ENCODE results near the gene GOLGA3.
"Not testable (repeated sequence)": the region's sequence is repeated elsewhere in the genome, so short reads cannot be mapped to it uniquely, and the experiment has no call there.

Gene GOLGA3

GRCh38 chr12:132788375-132789098 lies 40.1 kb downstream of the GOLGA3 start:
- peaks cover 59% of the 10 kb centered on the region for H3K36me3 ChIP-seq (ENCODE audit: insufficient read depth, low read length)
- H3K9me3 ChIP-seq (ENCODE audit: insufficient read depth, low read depth, low read length), result no peaks in the 10 kb centered on the region
- no peaks in the 10 kb centered on the region for H3K4me1 ChIP-seq (ENCODE audit: insufficient read depth, low read length)
- no peak overlapping the region for H3K9ac ChIP-seq (ENCODE audit: low read depth, low read length)
- no peak overlapping the region for H3K4me3 ChIP-seq (ENCODE audit: low read length)
- H3K27ac ChIP-seq (ENCODE audit: low read depth, low read length), result no peak overlapping the region
- H3K27me3 ChIP-seq (ENCODE audit: insufficient read depth, low read length), result no peaks in the 10 kb centered on the region
- 92% methylated on average over 29 of the region's 29 CpGs for WGBS

GRCh38 chr12:132787877-132788276 lies 40.8 kb downstream of the GOLGA3 start:
- WGBS, result 95% methylated on average over 15 of the region's 15 CpGs
- H3K4me1 ChIP-seq (ENCODE audit: insufficient read depth, low read length), result no peaks in the 10 kb centered on the region
- no peak overlapping the region for H3K27ac ChIP-seq (ENCODE audit: low read depth, low read length)
- peaks cover 65% of the 10 kb centered on the region for H3K36me3 ChIP-seq (ENCODE audit: insufficient read depth, low read length)
- H3K9me3 ChIP-seq (ENCODE audit: insufficient read depth, low read depth, low read length), result no peaks in the 10 kb centered on the region
- H3K4me3 ChIP-seq (ENCODE audit: low read length), result no peak overlapping the region
- no peak overlapping the region for H3K9ac ChIP-seq (ENCODE audit: low read depth, low read length)
- no peaks in the 10 kb centered on the region for H3K27me3 ChIP-seq (ENCODE audit: insufficient read depth, low read length)

- no peaks in the 10 kb centered on the region for H3K9me3 ChIP-seq (ENCODE audit: insufficient read depth, low read depth, low read length)
- no peaks in the 10 kb centered on the region for H3K27me3 ChIP-seq (ENCODE audit: insufficient read depth, low read length)
- H3K4me1 ChIP-seq (ENCODE audit: insufficient read depth, low read length), result no peaks in the 10 kb centered on the region
- 95% methylated on average over 21 of the region's 21 CpGs for WGBS
- peaks cover 72% of the 10 kb centered on the region for H3K36me3 ChIP-seq (ENCODE audit: insufficient read depth, low read length)
- no peak overlapping the region for H3K4me3 ChIP-seq (ENCODE audit: low read length)
- H3K9ac ChIP-seq (ENCODE audit: low read depth, low read length), result no peak overlapping the region
- no peak overlapping the region for H3K27ac ChIP-seq (ENCODE audit: low read depth, low read length)
These were observed 42.5 kb downstream of the GOLGA3 start for GRCh38 chr12:132786192-132786591.

- WGBS, result 97% methylated on average over 9 of the region's 9 CpGs
These were observed 44.1 kb downstream of the GOLGA3 start for GRCh38 chr12:132784580-132784979.

GRCh38 chr12:132783917-132784531 lies 44.6 kb downstream of the GOLGA3 start:
- H3K9ac ChIP-seq (ENCODE audit: low read depth, low read length), result no peak overlapping the region
- no peaks in the 10 kb centered on the region for H3K9me3 ChIP-seq (ENCODE audit: insufficient read depth, low read depth, low read length)
- WGBS, result 94% methylated on average over 22 of the region's 22 CpGs
- no peak overlapping the region for H3K27ac ChIP-seq (ENCODE audit: low read depth, low read length)
- H3K4me3 ChIP-seq (ENCODE audit: low read length), result no peak overlapping the region
- peaks cover 78% of the 10 kb centered on the region for H3K36me3 ChIP-seq (ENCODE audit: insufficient read depth, low read length)
- H3K27me3 ChIP-seq (ENCODE audit: insufficient read depth, low read length), result no peaks in the 10 kb centered on the region
- H3K4me1 ChIP-seq (ENCODE audit: insufficient read depth, low read length), result no peaks in the 10 kb centered on the region

More at GRCh38 chr12:132784580-132784979, 44.1 kb downstream of the GOLGA3 start:
- H3K9me3 ChIP-seq (ENCODE audit: insufficient read depth, low read depth, low read length), result no peaks in the 10 kb centered on the region
- no peak overlapping the region for H3K4me3 ChIP-seq (ENCODE audit: low read length)
- H3K36me3 ChIP-seq (ENCODE audit: insufficient read depth, low read length), result peaks cover 79% of the 10 kb centered on the region
- no peak overlapping the region for H3K27ac ChIP-seq (ENCODE audit: low read depth, low read length)
- H3K4me1 ChIP-seq (ENCODE audit: insufficient read depth, low read length), result no peaks in the 10 kb centered on the region
- no peak overlapping the region for H3K9ac ChIP-seq (ENCODE audit: low read depth, low read length)
- no peaks in the 10 kb centered on the region for H3K27me3 ChIP-seq (ENCODE audit: insufficient read depth, low read length)

GRCh38 chr12:132781938-132782337 lies 46.7 kb downstream of the GOLGA3 start:
- 94% methylated on average over 12 of the region's 12 CpGs for WGBS
- H3K4me3 ChIP-seq (ENCODE audit: low read length), result no peak overlapping the region
- H3K9me3 ChIP-seq (ENCODE audit: insufficient read depth, low read depth, low read length), result no peaks in the 10 kb centered on the region
- no peaks in the 10 kb centered on the region for H3K27me3 ChIP-seq (ENCODE audit: insufficient read depth, low read length)
- H3K9ac ChIP-seq (ENCODE audit: low read depth, low read length), result no peak overlapping the region
- H3K36me3 ChIP-seq (ENCODE audit: insufficient read depth, low read length), result peaks cover 84% of the 10 kb centered on the region
- no peaks in the 10 kb centered on the region for H3K4me1 ChIP-seq (ENCODE audit: insufficient read depth, low read length)
- no peak overlapping the region for H3K27ac ChIP-seq (ENCODE audit: low read depth, low read length)

- H3K36me3 ChIP-seq (ENCODE audit: insufficient read depth, low read length), result peaks cover 85% of the 10 kb centered on the region
- no peaks in the 10 kb centered on the region for H3K4me1 ChIP-seq (ENCODE audit: insufficient read depth, low read length)
- no peaks in the 10 kb centered on the region for H3K27me3 ChIP-seq (ENCODE audit: insufficient read depth, low read length)
- no peak overlapping the region for H3K4me3 ChIP-seq (ENCODE audit: low read length)
- no peak overlapping the region for H3K27ac ChIP-seq (ENCODE audit: low read depth, low read length)
- no peaks in the 10 kb centered on the region for H3K9me3 ChIP-seq (ENCODE audit: insufficient read depth, low read depth, low read length)
- WGBS, result 98% methylated on average over 30 of the region's 30 CpGs
- no peak overlapping the region for H3K9ac ChIP-seq (ENCODE audit: low read depth, low read length)
These were observed 48.8 kb downstream of the GOLGA3 start for GRCh38 chr12:132779781-132780353.

- peaks cover 86% of the 10 kb centered on the region for H3K36me3 ChIP-seq (ENCODE audit: insufficient read depth, low read length)
- no peaks in the 10 kb centered on the region for H3K27me3 ChIP-seq (ENCODE audit: insufficient read depth, low read length)
- no peak overlapping the region for H3K9ac ChIP-seq (ENCODE audit: low read depth, low read length)
- H3K4me3 ChIP-seq (ENCODE audit: low read length), result no peak overlapping the region
- H3K9me3 ChIP-seq (ENCODE audit: insufficient read depth, low read depth, low read length), result no peaks in the 10 kb centered on the region
- no peaks in the 10 kb centered on the region for H3K4me1 ChIP-seq (ENCODE audit: insufficient read depth, low read length)
- H3K27ac ChIP-seq (ENCODE audit: low read depth, low read length), result no peak overlapping the region
- 95% methylated on average over 20 of the region's 20 CpGs for WGBS
These were observed 51.1 kb downstream of the GOLGA3 start for GRCh38 chr12:132777614-132778013.

- 96% methylated on average over 29 of the region's 29 CpGs for WGBS
- Histone ChIP-seq H3K9me3 (ENCODE audit: insufficient read depth, low read depth, low read length) (no peaks in the 10 kb centered on the region), H3K27me3 (ENCODE audit: insufficient read depth, low read length) (no peaks in the 10 kb centered on the region), H3K9ac (ENCODE audit: low read depth, low read length) (no peak overlapping the region), H3K4me3 (ENCODE audit: low read length) (no peak overlapping the region), H3K36me3 (ENCODE audit: insufficient read depth, low read length) (peaks cover 84% of the 10 kb centered on the region), H3K4me1 (ENCODE audit: insufficient read depth, low read length) (no peaks in the 10 kb centered on the region), H3K27ac (ENCODE audit: low read depth, low read length) (no peak overlapping the region)
These were observed 51.7 kb downstream of the GOLGA3 start for GRCh38 chr12:132776816-132777568.

- H3K27ac ChIP-seq (ENCODE audit: low read depth, low read length); H3K27me3 ChIP-seq (ENCODE audit: insufficient read depth, low read length); H3K9ac ChIP-seq (ENCODE audit: low read depth, low read length); H3K9me3 ChIP-seq (ENCODE audit: insufficient read depth, low read depth, low read length); H3K4me3 ChIP-seq (ENCODE audit: low read length); H3K4me1 ChIP-seq (ENCODE audit: insufficient read depth, low read length): not testable (repeated sequence)
- WGBS, result 91% methylated on average over 11 of the region's 12 CpGs
- H3K36me3 ChIP-seq (ENCODE audit: insufficient read depth, low read length), result peaks cover 84% of the 10 kb centered on the region
These were observed 52.4 kb downstream of the GOLGA3 start for GRCh38 chr12:132776230-132776625.

Data from HUES64 (cell line).